Calu3 (cell line): Measurements from ENCODE around the gene POLD2. TPM values are rescaled to one million over a fixed set of nuclear protein-coding genes. Genes with fewer than 3 reads are reported as not detected.

Experiments used
- BruUV-seq: library from RNA; stranded (reverse); fragments of 400-500 nt; replicated peaks from 2 replicates; lab custom pipeline; 2021; lab: Mats Ljungman, UMichigan
- CTCF ChIA-PET: fragments of 300-600 bp; sonication (Branson Sonifier 250); formaldehyde crosslinking; loops from one replicate; lab custom pipeline; 2022; ENCODE audit warnings: antibody characterized with exemption; lab: Charles Lee
- DNase-seq: peaks from one replicate; pipeline ENCODE4 v3.0.0; 2022
- H3K27ac Mint-ChIP-seq: one replicate; pipeline ENCODE4 v1.8.0; 2022; ENCODE audit warnings: mixed read lengths; ENCODE audit not compliant: unreplicated experiment
- H3K27me3 Mint-ChIP-seq: one replicate; pipeline ENCODE4 v1.8.0; 2022; ENCODE audit warnings: mixed read lengths; ENCODE audit not compliant: unreplicated experiment
- H3K36me3 Mint-ChIP-seq: one replicate; pipeline ENCODE4 v1.8.0; 2022; ENCODE audit warnings: mild to moderate bottlenecking, moderate library complexity, mixed read lengths; ENCODE audit not compliant: insufficient read depth, unreplicated experiment
- H3K4me1 Mint-ChIP-seq: one replicate; pipeline ENCODE4 v1.8.0; 2022; ENCODE audit warnings: mild to moderate bottlenecking, low read depth, mixed read lengths; ENCODE audit not compliant: unreplicated experiment
- H3K4me3 Mint-ChIP-seq: one replicate; pipeline ENCODE4 v1.8.0; 2022; ENCODE audit warnings: mild to moderate bottlenecking, low read depth, moderate library complexity, mixed read lengths; ENCODE audit not compliant: unreplicated experiment
- H3K9me3 Mint-ChIP-seq: one replicate; pipeline ENCODE4 v1.8.0; 2022; ENCODE audit warnings: low read depth, mixed read lengths; ENCODE audit not compliant: unreplicated experiment
- CTCF ChIP-seq: fragments of 200-600 bp; IDR thresholded peaks from one replicate; pipeline ENCODE4 v1.8.0; 2022; ENCODE audit warnings: antibody characterized with exemption; ENCODE audit not compliant: unreplicated experiment
- intact Hi-C: fragments of 100-400 bp; cut with micrococcal nuclease; formaldehyde crosslinking; loops from one replicate; pipeline ENCODE4 v1.10.0; 2022; ENCODE audit not compliant: unreplicated experiment
- total RNA-seq: library from RNA; stranded (reverse); gene quantifications from 2 replicates; pipeline ENCODE4 v1.2.3, GENCODE V29; 2022

The POLD2 gene
- total RNA-seq, 1 experiment from 2014 or later: 237 TPM

- no peaks in the 10 kb centered on the region for H3K9me3 Mint-ChIP-seq
- no TSS peak for BruUV-seq
- DNase-seq: no peak
- peaks cover 6% of the 10 kb centered on the region for H3K4me1 Mint-ChIP-seq
- H3K27me3 Mint-ChIP-seq: peaks cover 54% of the 10 kb centered on the region
- H3K36me3 Mint-ChIP-seq: no peaks in the 10 kb centered on the region
- no peak for TF ChIP-seq CTCF
- CTCF ChIA-PET: interaction anchor here (1.0 kb wide), 1 partner anchor 21 kb away, joined by 6 read pairs; no protein-coding TSS in a partner anchor
- no peak overlapping the region for H3K27ac Mint-ChIP-seq
- intact Hi-C loops: no loop called here
- H3K4me3 Mint-ChIP-seq: no peak overlapping the region
Observed at GRCh38 chr7:44102846-44103565, 20.3 kb downstream of the POLD2 start.

- H3K4me3 Mint-ChIP-seq: no peak overlapping the region
- DNase-seq: no peak
- CTCF ChIA-PET: interaction anchor here (0.5 to 1.0 kb wide), 2 partner anchors 21 to 631 kb away, joined by 3 to 6 read pairs; no protein-coding TSS in a partner anchor
Observed at GRCh38 chr7:44101966-44102845, 21.1 kb downstream of the POLD2 start.

GRCh38 chr7:44101303-44101965 is 21.9 kb downstream of the POLD2 start:
- no peak overlapping the region for H3K4me3 Mint-ChIP-seq
- DNase-seq: no peak
- H3K9me3 Mint-ChIP-seq: no peaks in the 10 kb centered on the region
- H3K27me3 Mint-ChIP-seq: peaks cover 56% of the 10 kb centered on the region
- H3K36me3 Mint-ChIP-seq: no peaks in the 10 kb centered on the region
- BruUV-seq: no TSS peak
- TF ChIP-seq CTCF: no peak
- no peak overlapping the region for H3K27ac Mint-ChIP-seq
- intact Hi-C loops: no loop called here
- CTCF ChIA-PET: interaction anchor here (0.5 kb wide), 1 partner anchor 631 kb away, joined by 3 read pairs; no protein-coding TSS in a partner anchor
- H3K4me1 Mint-ChIP-seq: peaks cover 6% of the 10 kb centered on the region

More at GRCh38 chr7:44101966-44102845, 21.1 kb downstream of the POLD2 start:
- H3K36me3 Mint-ChIP-seq: no peaks in the 10 kb centered on the region
- no peaks in the 10 kb centered on the region for H3K9me3 Mint-ChIP-seq
- peaks cover 52% of the 10 kb centered on the region for H3K27me3 Mint-ChIP-seq
- H3K27ac Mint-ChIP-seq: no peak overlapping the region
- no peak for TF ChIP-seq CTCF
- peaks cover 6% of the 10 kb centered on the region for H3K4me1 Mint-ChIP-seq
- no TSS peak for BruUV-seq
- intact Hi-C loops: no loop called here
